ENCODE data around the gene WWOX. TPM values are rescaled to one million over a fixed set of nuclear protein-coding genes. Genes with fewer than 3 reads are reported as not detected.

The WWOX gene
- total RNA-seq, 1 donor from 2014 or later = 17.8 TPM

GRCh38 chr16:79185711-79186110 is 1086.3 kb downstream of the WWOX start:
- no peak overlapping the region for H3K4me3 Mint-ChIP-seq
- no peaks in the 10 kb centered on the region for H3K36me3 Mint-ChIP-seq (ENCODE audit: low read depth)
- intact Hi-C loops (cut with micrococcal nuclease) = no loop called here
- no peak for DNase-seq (ENCODE audit: low spot score)
- no peaks in the 10 kb centered on the region for H3K4me1 Mint-ChIP-seq (ENCODE audit: low read depth)
- peaks cover 14% of the 10 kb centered on the region for H3K9me3 Mint-ChIP-seq
- no peak overlapping the region for H3K27ac Mint-ChIP-seq
- peaks cover 4% of the 10 kb centered on the region for H3K27me3 Mint-ChIP-seq (ENCODE audit: insufficient read depth)

DNA sequence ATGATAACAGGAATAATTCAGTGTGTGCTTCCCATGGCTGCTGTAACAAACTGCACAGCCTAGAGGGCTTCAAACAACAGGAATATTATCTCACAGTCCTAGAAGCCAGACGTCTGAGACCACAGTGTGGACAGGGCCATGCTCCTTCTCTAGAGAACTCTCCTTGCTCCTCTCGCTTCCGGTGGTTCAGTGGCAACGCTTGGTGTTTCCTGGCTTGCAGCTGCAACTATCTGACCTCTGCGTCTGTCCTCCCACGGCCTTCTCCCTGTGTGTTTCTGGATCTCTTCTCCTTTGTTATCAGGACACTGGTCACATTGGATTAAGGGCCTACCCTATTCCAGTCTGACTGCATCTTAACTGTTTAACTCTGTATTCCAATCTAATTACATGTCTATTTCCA is 1086.7 kb downstream of the WWOX start:
- no peaks in the 10 kb centered on the region for H3K36me3 Mint-ChIP-seq (ENCODE audit: low read depth)
- peaks cover 11% of the 10 kb centered on the region for H3K9me3 Mint-ChIP-seq
- intact Hi-C loops (cut with micrococcal nuclease) = no loop called here
- H3K27ac Mint-ChIP-seq = no peak overlapping the region
- H3K4me3 Mint-ChIP-seq = no peak overlapping the region
- DNase-seq (ENCODE audit: low spot score) = no peak
- no peaks in the 10 kb centered on the region for H3K4me1 Mint-ChIP-seq (ENCODE audit: low read depth)
- peaks cover 6% of the 10 kb centered on the region for H3K27me3 Mint-ChIP-seq (ENCODE audit: insufficient read depth)

DNA sequence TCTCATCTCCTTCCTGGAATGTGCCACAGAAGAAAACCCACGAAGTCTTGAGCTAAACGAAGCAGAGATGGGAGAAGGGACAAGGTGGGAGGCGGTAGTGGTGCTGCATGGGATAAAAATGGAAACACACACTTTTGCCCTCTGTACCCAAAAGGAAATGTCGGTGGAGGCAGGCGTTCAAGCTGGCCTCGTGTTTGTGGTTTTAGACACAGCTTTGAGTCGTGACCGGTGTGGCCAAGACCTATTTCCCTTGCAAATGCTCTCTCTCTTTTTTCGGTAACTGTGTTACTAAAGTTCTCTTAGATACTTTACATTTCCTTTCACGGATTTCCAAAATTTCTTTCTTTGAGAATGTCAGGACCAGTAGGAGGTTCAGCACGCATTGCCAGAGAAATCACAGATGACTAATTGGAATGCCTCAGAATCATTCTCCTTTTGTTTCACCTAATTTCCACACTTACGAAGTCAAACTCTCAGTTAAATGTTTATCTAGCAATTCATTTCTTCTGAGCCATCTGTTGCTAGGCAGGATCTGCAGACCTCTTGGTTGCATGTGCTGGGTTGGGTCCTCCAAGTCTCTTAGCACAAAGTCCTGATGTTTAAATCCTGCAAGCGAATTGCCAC is 1088.8 kb downstream of the WWOX start:
- peaks cover 6% of the 10 kb centered on the region for H3K27me3 Mint-ChIP-seq (ENCODE audit: insufficient read depth)
- no peaks in the 10 kb centered on the region for H3K36me3 Mint-ChIP-seq (ENCODE audit: low read depth)
- no peak overlapping the region for H3K4me3 Mint-ChIP-seq
- DNase-seq (ENCODE audit: low spot score) = no peak
- no peak overlapping the region for H3K27ac Mint-ChIP-seq
- no peaks in the 10 kb centered on the region for H3K4me1 Mint-ChIP-seq (ENCODE audit: low read depth)
- H3K9me3 Mint-ChIP-seq = peaks cover 6% of the 10 kb centered on the region
- intact Hi-C loops (cut with micrococcal nuclease) = no loop called here

GRCh38 chr16:79188739-79189122 is 1089.3 kb downstream of the WWOX start:
- no peak overlapping the region for H3K27ac Mint-ChIP-seq
- no peaks in the 10 kb centered on the region for H3K4me1 Mint-ChIP-seq (ENCODE audit: low read depth)
- peaks cover 5% of the 10 kb centered on the region for H3K27me3 Mint-ChIP-seq (ENCODE audit: insufficient read depth)
- no peak overlapping the region for H3K4me3 Mint-ChIP-seq
- intact Hi-C loops (cut with micrococcal nuclease) = no loop called here
- no peak for DNase-seq (ENCODE audit: low spot score)
- H3K9me3 Mint-ChIP-seq = peaks cover 6% of the 10 kb centered on the region
- no peaks in the 10 kb centered on the region for H3K36me3 Mint-ChIP-seq (ENCODE audit: low read depth)

DNA sequence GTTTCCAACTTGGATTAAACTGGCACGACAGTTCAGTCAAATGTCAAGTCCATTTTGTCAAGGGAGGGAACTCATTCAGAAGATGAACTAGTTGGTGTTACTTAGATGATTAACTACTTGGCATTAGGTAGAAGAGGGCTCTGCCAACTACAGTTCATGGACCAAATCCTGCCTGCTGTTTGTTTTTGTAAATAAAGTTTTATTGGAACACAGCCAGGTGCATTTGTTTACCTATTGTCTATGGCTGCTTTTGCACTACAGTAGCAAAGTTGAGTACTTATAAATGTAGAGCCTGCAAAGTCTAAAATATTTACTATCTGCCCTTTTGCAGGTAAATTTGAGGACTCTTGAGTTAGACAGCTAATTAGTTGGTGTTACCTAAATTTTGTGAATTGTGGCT is 1091.1 kb downstream of the WWOX start:
- H3K4me1 Mint-ChIP-seq (ENCODE audit: low read depth) = peaks cover under 1% of the 10 kb centered on the region
- no peak for DNase-seq (ENCODE audit: low spot score)
- H3K36me3 Mint-ChIP-seq (ENCODE audit: low read depth) = no peaks in the 10 kb centered on the region
- H3K27ac Mint-ChIP-seq = no peak overlapping the region
- no peak overlapping the region for H3K4me3 Mint-ChIP-seq
- H3K9me3 Mint-ChIP-seq = peaks cover 6% of the 10 kb centered on the region
- intact Hi-C loops (cut with micrococcal nuclease) = no loop called here
- peaks cover 4% of the 10 kb centered on the region for H3K27me3 Mint-ChIP-seq (ENCODE audit: insufficient read depth)

GRCh38 chr16:79191933-79192332 is 1092.5 kb downstream of the WWOX start:
- no peak for DNase-seq (ENCODE audit: low spot score)
- Mint-ChIP-seq H3K36me3 (ENCODE audit: low read depth) (no peaks in the 10 kb centered on the region), H3K4me3 (no peak overlapping the region), H3K27me3 (ENCODE audit: insufficient read depth) (peaks cover 4% of the 10 kb centered on the region), H3K4me1 (ENCODE audit: low read depth) (peaks cover 6% of the 10 kb centered on the region), H3K9me3 (peaks cover 6% of the 10 kb centered on the region), H3K27ac (no peak overlapping the region)
- intact Hi-C loops (cut with micrococcal nuclease) = no loop called here

DNA sequence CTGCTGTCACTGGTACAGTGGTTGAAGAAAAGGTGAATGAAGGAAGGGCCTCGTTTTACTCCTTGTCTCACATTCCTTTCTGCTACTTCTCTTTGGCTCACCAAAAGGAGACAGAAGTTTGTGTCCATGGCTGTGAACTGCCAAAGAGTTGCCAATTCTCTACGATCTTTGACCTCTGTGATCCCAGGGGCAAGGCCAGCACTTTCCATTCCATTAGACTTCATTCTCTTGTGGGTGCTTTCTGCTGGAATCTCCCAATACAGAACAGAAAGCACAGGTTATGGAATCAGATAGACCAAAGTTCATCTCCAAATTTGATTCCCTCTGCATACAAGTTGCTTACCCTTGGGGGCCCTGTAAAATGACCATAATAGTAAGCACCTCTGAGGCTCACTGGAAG is 1093.5 kb downstream of the WWOX start:
- Mint-ChIP-seq H3K27me3 (ENCODE audit: insufficient read depth) (peaks cover 4% of the 10 kb centered on the region), H3K27ac (no peak overlapping the region), H3K36me3 (ENCODE audit: low read depth) (no peaks in the 10 kb centered on the region), H3K9me3 (peaks cover 4% of the 10 kb centered on the region), H3K4me3 (no peak overlapping the region), H3K4me1 (ENCODE audit: low read depth) (peaks cover 6% of the 10 kb centered on the region)
- intact Hi-C loops (cut with micrococcal nuclease) = no loop called here
- no peak for DNase-seq (ENCODE audit: low spot score)

GRCh38 chr16:79194291-79194690 is 1094.8 kb downstream of the WWOX start:
- Mint-ChIP-seq H3K9me3 (no peaks in the 10 kb centered on the region), H3K4me3 (no peak overlapping the region), H3K27me3 (ENCODE audit: insufficient read depth) (peaks cover 4% of the 10 kb centered on the region), H3K27ac (no peak overlapping the region), H3K36me3 (ENCODE audit: low read depth) (no peaks in the 10 kb centered on the region), H3K4me1 (ENCODE audit: low read depth) (peaks cover 6% of the 10 kb centered on the region)
- intact Hi-C loops (cut with micrococcal nuclease) = no loop called here
- DNase-seq (ENCODE audit: low spot score) = no peak

DNA sequence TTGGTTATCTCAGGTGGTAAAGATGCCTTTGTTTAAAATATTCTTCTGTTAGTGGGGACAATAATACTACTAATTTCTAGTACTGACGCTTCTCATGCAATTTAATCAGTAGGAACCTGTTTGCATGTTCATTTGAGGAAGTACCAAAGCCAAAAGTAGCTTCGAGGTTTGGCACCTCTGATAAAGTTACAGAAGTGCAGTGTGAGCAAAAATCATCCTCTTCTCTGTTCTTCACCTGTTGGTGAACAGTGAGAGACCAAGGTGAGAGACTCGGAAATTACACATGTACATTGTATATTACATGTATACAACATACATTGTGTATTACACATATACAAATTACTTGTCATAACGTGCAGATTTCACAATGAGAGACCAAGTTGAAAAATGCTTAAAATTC is 1096.5 kb downstream of the WWOX start:
- Mint-ChIP-seq H3K27me3 (ENCODE audit: insufficient read depth) (peaks cover 1% of the 10 kb centered on the region), H3K27ac (no peak overlapping the region), H3K4me3 (no peak overlapping the region), H3K4me1 (ENCODE audit: low read depth) (peaks cover 6% of the 10 kb centered on the region), H3K9me3 (no peaks in the 10 kb centered on the region), H3K36me3 (ENCODE audit: low read depth) (no peaks in the 10 kb centered on the region)
- intact Hi-C loops (cut with micrococcal nuclease) = no loop called here
- no peak for DNase-seq (ENCODE audit: low spot score)

GRCh38 chr16:79201436-79201835 is 1102.0 kb downstream of the WWOX start:
- peaks cover 6% of the 10 kb centered on the region for H3K27me3 Mint-ChIP-seq (ENCODE audit: insufficient read depth)
- no peak overlapping the region for H3K4me3 Mint-ChIP-seq
- no peak overlapping the region for H3K27ac Mint-ChIP-seq
- no peaks in the 10 kb centered on the region for H3K36me3 Mint-ChIP-seq (ENCODE audit: low read depth)
- intact Hi-C loops (cut with micrococcal nuclease) = no loop called here
- DNase-seq (ENCODE audit: low spot score) = no peak
- H3K4me1 Mint-ChIP-seq (ENCODE audit: low read depth) = no peaks in the 10 kb centered on the region
- no peaks in the 10 kb centered on the region for H3K9me3 Mint-ChIP-seq

- Mint-ChIP-seq H3K9me3 (no peaks in the 10 kb centered on the region), H3K36me3 (ENCODE audit: low read depth) (no peaks in the 10 kb centered on the region), H3K27me3 (ENCODE audit: insufficient read depth) (peaks cover 6% of the 10 kb centered on the region), H3K4me3 (no peak overlapping the region), H3K27ac (no peak overlapping the region), H3K4me1 (ENCODE audit: low read depth) (no peaks in the 10 kb centered on the region)
- DNase-seq (ENCODE audit: low spot score) = no peak
- intact Hi-C loops (cut with micrococcal nuclease) = no loop called here
Observed at GRCh38 chr16:79202977-79203376, 1103.5 kb downstream of the WWOX start.

GRCh38 chr16:79204486-79204885 is 1105.0 kb downstream of the WWOX start:
- H3K9me3 Mint-ChIP-seq = no peaks in the 10 kb centered on the region
- intact Hi-C loops (cut with micrococcal nuclease) = no loop called here

GRCh38 chr16:79206889-79207288 is 1107.4 kb downstream of the WWOX start:
- Mint-ChIP-seq H3K9me3 (no peaks in the 10 kb centered on the region), H3K4me1 (ENCODE audit: low read depth) (peaks cover 15% of the 10 kb centered on the region), H3K36me3 (ENCODE audit: low read depth) (no peaks in the 10 kb centered on the region), H3K27ac (no peak overlapping the region), H3K4me3 (no peak overlapping the region), H3K27me3 (ENCODE audit: insufficient read depth) (peaks cover 12% of the 10 kb centered on the region)
- intact Hi-C loops (cut with micrococcal nuclease) = no loop called here
- DNase-seq (ENCODE audit: low spot score) = no peak

More at GRCh38 chr16:79204486-79204885, 1105.0 kb downstream of the WWOX start:
- H3K4me1 Mint-ChIP-seq (ENCODE audit: low read depth) = no peaks in the 10 kb centered on the region
- H3K4me3 Mint-ChIP-seq = no peak overlapping the region
- no peak overlapping the region for H3K27ac Mint-ChIP-seq
- peaks cover 6% of the 10 kb centered on the region for H3K27me3 Mint-ChIP-seq (ENCODE audit: insufficient read depth)
- H3K36me3 Mint-ChIP-seq (ENCODE audit: low read depth) = no peaks in the 10 kb centered on the region
- DNase-seq (ENCODE audit: low spot score) = no peak

DNA sequence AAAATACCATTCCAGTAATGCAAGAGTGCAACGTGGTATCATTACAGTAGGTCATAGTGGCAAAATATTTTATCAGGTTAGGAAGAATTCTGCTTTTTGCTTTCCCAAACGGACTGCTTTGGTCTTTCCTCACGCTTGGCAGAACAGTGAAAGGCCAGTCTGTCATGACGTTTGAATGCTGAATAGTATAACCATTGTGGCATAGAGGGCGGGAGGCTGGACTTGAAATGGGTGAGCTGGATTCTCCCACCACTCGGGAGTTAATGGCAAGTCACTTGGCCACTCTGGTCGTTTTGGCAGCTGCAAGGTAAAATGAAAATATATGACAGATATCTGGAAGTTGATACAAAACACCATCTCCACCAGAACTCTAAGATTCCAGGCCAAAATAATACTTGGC is 1109.9 kb downstream of the WWOX start:
- H3K27me3 Mint-ChIP-seq (ENCODE audit: insufficient read depth) = peaks cover 12% of the 10 kb centered on the region
- peaks cover 10% of the 10 kb centered on the region for H3K9me3 Mint-ChIP-seq
- DNase-seq (ENCODE audit: low spot score) = no peak
- peaks cover 15% of the 10 kb centered on the region for H3K4me1 Mint-ChIP-seq (ENCODE audit: low read depth)
- intact Hi-C loops (cut with micrococcal nuclease) = no loop called here
- no peaks in the 10 kb centered on the region for H3K36me3 Mint-ChIP-seq (ENCODE audit: low read depth)
- no peak overlapping the region for H3K4me3 Mint-ChIP-seq
- no peak overlapping the region for H3K27ac Mint-ChIP-seq

All from activated T-helper 1 cell treated with anti-CD3 and anti-CD28 coated beads, Interleukin-12 subunit alpha, Interleukin-12 subunit beta, Interleukin-2, Interleukin-4 antibody, amounts not matched to agents 30 ng/mL and 10 ng/mL and 1 ng/mL, durations not matched to agents 14 hours and 24 hours and 36 hours (primary cell).